HG03342 (cell line): ENCODE results near the gene CDC42BPA.
"Not testable (repeated sequence)": the region's sequence is repeated elsewhere in the genome, so short reads cannot be mapped to it uniquely, and the experiment has no call there.

Source experiments
- ATAC-seq: cut with Tn5 transposase; IDR thresholded peaks from one replicate; pipeline ENCODE4 v1.9.1; 2021; ENCODE audit warnings: mild to moderate bottlenecking, moderate library complexity; ENCODE audit not compliant: unreplicated experiment

CDC42BPA gene

GRCh38 chr1:227140376-227140775 lies 177.9 kb downstream of the CDC42BPA start:
- ATAC-seq, result no peak

GRCh38 chr1:227136210-227136820 lies 182.0 kb downstream of the CDC42BPA start:
- no peak for ATAC-seq

GRCh38 chr1:227134686-227135314 lies 183.5 kb downstream of the CDC42BPA start:
- no peak for ATAC-seq

GRCh38 chr1:227132695-227133094 lies 185.6 kb downstream of the CDC42BPA start:
- ATAC-seq, result not testable (repeated sequence)

GRCh38 chr1:227131193-227131592 lies 187.1 kb downstream of the CDC42BPA start:
- ATAC-seq, result no peak

- ATAC-seq, result peak; percentile 51
These were observed 190.4 kb downstream of the CDC42BPA start for GRCh38 chr1:227127891-227128290.

GRCh38 chr1:227125929-227126545 lies 192.3 kb downstream of the CDC42BPA start:
- no peak for ATAC-seq

GRCh38 chr1:227124473-227124872 lies 193.8 kb downstream of the CDC42BPA start:
- ATAC-seq, result no peak

- no peak for ATAC-seq
These were observed 197.5 kb downstream of the CDC42BPA start for GRCh38 chr1:227120826-227121225.

GRCh38 chr1:227112538-227112937 lies 205.8 kb downstream of the CDC42BPA start:
- ATAC-seq, result no peak

GRCh38 chr1:227111782-227112181 lies 206.5 kb downstream of the CDC42BPA start:
- no peak for ATAC-seq

- ATAC-seq, result not testable (repeated sequence)
These were observed 213.0 kb downstream of the CDC42BPA start for GRCh38 chr1:227105291-227105690.

- no peak for ATAC-seq
These were observed 216.2 kb downstream of the CDC42BPA start for GRCh38 chr1:227102056-227102455.

GRCh38 chr1:227094249-227094966 lies 223.9 kb downstream of the CDC42BPA start:
- ATAC-seq, result no peak

- ATAC-seq, result no peak
These were observed 225.0 kb downstream of the CDC42BPA start for GRCh38 chr1:227093309-227093708.

GRCh38 chr1:227092069-227092468 lies 226.2 kb downstream of the CDC42BPA start:
- no peak for ATAC-seq

- no peak for ATAC-seq
These were observed 231.7 kb downstream of the CDC42BPA start for GRCh38 chr1:227086636-227087035.

- no peak for ATAC-seq
These were observed 235.1 kb downstream of the CDC42BPA start for GRCh38 chr1:227082999-227083746.

- ATAC-seq, result no peak
These were observed 240.5 kb downstream of the CDC42BPA start for GRCh38 chr1:227077783-227078182.

- ATAC-seq, result no peak
These were observed 244.5 kb downstream of the CDC42BPA start for GRCh38 chr1:227073786-227074185.

- peak; percentile 72 for ATAC-seq
These were observed 245.3 kb downstream of the CDC42BPA start for GRCh38 chr1:227072991-227073390.
